K562 (cell line): ENCODE data around the gene CLEC4C. TPM values are rescaled to one million over a fixed set of nuclear protein-coding genes. Genes with fewer than 3 reads are reported as not detected.
A peak's percentile ranks its signal among the peaks of the same experiment; 100 is the strongest.

Experiments used
- ATAC-seq: fragments of 200-7000 bp; cut with Tn5 transposase; 3 replicates; pipeline ENCODE4 v1.9.1; 2020; ENCODE audit warnings: moderate library complexity
- BruUV-seq: library from RNA; stranded (reverse); fragments of 400-500 nt; replicated peaks from 2 replicates; lab custom pipeline; 2021; lab: Mats Ljungman, UMichigan
- CTCF ChIA-PET: fragments of 300-600 bp; formaldehyde crosslinking; extraction: SDS; loops from one replicate; lab custom pipeline; 2021; ENCODE audit warnings: low intra/inter-chr PET ratio; lab: Yijun Ruan, JAX
- POLR2A ChIA-PET: fragments of 300-600, 350-650 bp; sonication (Branson Sonifier 250); formaldehyde crosslinking; extraction: SDS; loops from one replicate; lab custom pipeline; 2021; ENCODE audit warnings: antibody characterized with exemption, inconsistent platforms; lab: Yijun Ruan, JAX
- DNase-seq, 4 experiments: peaks; one replicate each; pipeline versions ENCODE4 v3.0.0 to v3.0.0-alpha.2; 2011 to 2018; ENCODE audit warnings: low spot score in 3 of 4, mixed read lengths in 3 of 4; ENCODE audit errors: extremely low read depth in 1 of 4
- FAIRE-seq: peaks from 2 replicates; lab custom pipeline; 2011; peaks lifted over from hg19 to GRCh38; lab: Jason Lieb, UNC
- H2AFZ ChIP-seq: 2 replicates; pipeline ENCODE4 v1.6.0; 2011; ENCODE audit warnings: low read depth, low read length, control low read depth, inconsistent platforms
- H3K27ac ChIP-seq: fragments of 200-600 bp; 3 replicates; pipeline ENCODE4 v1.8.0; 2011; ENCODE audit warnings: low read depth, mild to moderate bottlenecking, control low read depth, inconsistent platforms, low read length, moderate library complexity, mixed read lengths; ENCODE audit errors: extremely low read depth
- H3K27me3 ChIP-seq, 2 experiments: fragments of 300-600 bp in 1 of 2; 2 replicates in 1 of 2; 3 replicates in 1 of 2; pipeline versions ENCODE4 v1.6.0 to v1.8.0; 2011; ENCODE audit warnings: inconsistent platforms in 2 of 2, low read length in 2 of 2, mild to moderate bottlenecking in 1 of 2, mixed read lengths in 1 of 2, moderate library complexity in 1 of 2; ENCODE audit not compliant: control insufficient read depth in 2 of 2, insufficient read depth in 2 of 2
- H3K36me3 ChIP-seq: fragments of 300-600 bp; 3 replicates; pipeline ENCODE4 v1.8.0; 2011; ENCODE audit warnings: mild to moderate bottlenecking, low read length, inconsistent platforms; ENCODE audit not compliant: control insufficient read depth, insufficient read depth
- H3K4me1 ChIP-seq, 2 experiments: fragments of 200-600 bp in 1 of 2; replicated peaks in 1 of 2; 2 replicates in 1 of 2; 3 replicates in 1 of 2; pipeline versions ENCODE4 v1.5.1 to v1.8.0; 2011; ENCODE audit warnings: inconsistent platforms in 2 of 2, low read length in 2 of 2, mild to moderate bottlenecking in 1 of 2, mixed read lengths in 1 of 2, moderate library complexity in 1 of 2; ENCODE audit not compliant: control insufficient read depth in 2 of 2, insufficient read depth in 2 of 2
- H3K4me2 ChIP-seq: 2 replicates; pipeline ENCODE4 v1.6.1; 2011; ENCODE audit warnings: low read length, control low read depth, inconsistent platforms, mixed read lengths; ENCODE audit not compliant: insufficient read depth
- H3K4me3 ChIP-seq: fragments of 200-600 bp; sonication (generic), shearing (Covaris generic); 2 replicates; pipeline ENCODE4 v1.5.1; 2016; ENCODE audit warnings: control low read depth, inconsistent platforms
- H3K79me2 ChIP-seq: fragments of 200-600 bp; 3 replicates; pipeline ENCODE4 v1.8.0; 2011; ENCODE audit warnings: low read length, inconsistent platforms; ENCODE audit not compliant: control insufficient read depth, insufficient read depth
- H3K9ac ChIP-seq, 2 experiments: 2 replicates each; pipeline versions ENCODE4 v1.6.0 to v1.6.1; 2011; ENCODE audit warnings: low read depth in 2 of 2, low read length in 2 of 2, control low read depth in 1 of 2, inconsistent platforms in 1 of 2, mild to moderate bottlenecking in 1 of 2, mixed read lengths in 1 of 2; ENCODE audit not compliant: insufficient read depth in 1 of 2
- H3K9me1 ChIP-seq: one replicate; pipeline ENCODE4 v1.6.0; 2011; ENCODE audit warnings: inconsistent platforms, mild to moderate bottlenecking, low read length, moderate library complexity; ENCODE audit not compliant: control insufficient read depth, insufficient read depth
- H3K9me3 ChIP-seq: replicated peaks from 2 replicates; pipeline ENCODE4 v1.5.1; 2011; ENCODE audit warnings: low read depth, low read length, inconsistent platforms; ENCODE audit not compliant: control insufficient read depth, insufficient read depth
- H4K20me1 ChIP-seq: replicated peaks from 2 replicates; pipeline ENCODE4 v1.6.1; 2011; ENCODE audit warnings: low read length, inconsistent platforms, mixed read lengths; ENCODE audit not compliant: control insufficient read depth, insufficient read depth
- ATF1 ChIP-seq, 2 experiments: fragments of 450-650 bp in 1 of 2; IDR thresholded peaks; 2 replicates each; pipeline ENCODE4 v1.6.1; 2016; ENCODE audit warnings: missing compliant biosample characterization in 1 of 2, missing genetic modification characterization in 1 of 2
- HSF4 ChIP-seq: fragments of 250-450 bp; sonication (Bioruptor Pico); IDR thresholded peaks from 2 replicates; pipeline ENCODE4 v2.1.2; 2022; ENCODE audit warnings: mild to moderate bottlenecking, moderate library complexity, borderline replicate concordance
- RAD21 ChIP-seq, 2 experiments: fragments of 250-450 bp in 1 of 2; fragments of 450-650 bp in 1 of 2; sonication (Bioruptor Pico) in 1 of 2; formaldehyde crosslinking in 1 of 2; IDR thresholded peaks in 1 of 2; conservative IDR thresholded peaks in 1 of 2; 2 replicates each; pipeline versions ENCODE4 v1.4.0 to v1.8.0; 2020 to 2022; ENCODE audit warnings: mild to moderate bottlenecking in 2 of 2, moderate library complexity in 1 of 2
- TEAD1 ChIP-seq, 2 experiments: fragments of 450-650 bp in 1 of 2; sonication (generic) in 1 of 2; formaldehyde crosslinking; IDR thresholded peaks; 2 replicates each; pipeline versions ENCODE4 v1.4.0 to v1.8.0; 2020 to 2022; ENCODE audit warnings: mild to moderate bottlenecking in 2 of 2, missing genetic modification reagents in 1 of 2
- TEAD2 ChIP-seq: fragments of 450-650 bp; IDR thresholded peaks from 2 replicates; pipeline ENCODE4 v1.6.1; 2016; ENCODE audit warnings: missing genetic modification characterization, control low read depth, missing compliant biosample characterization
- ZKSCAN8 ChIP-seq: fragments of 200-800 bp; sonication (Bioruptor generic); IDR thresholded peaks from 2 replicates; pipeline ENCODE4 v1.6.1; 2016; ENCODE audit warnings: missing genetic modification characterization, missing compliant biosample characterization
- ZNF445 ChIP-seq: fragments of 250-450 bp; sonication (Bioruptor Pico); IDR thresholded peaks from 2 replicates; pipeline ENCODE4 v1.4.0; 2020; ENCODE audit warnings: low read depth, mild to moderate bottlenecking, moderate library complexity
- ZNF561 ChIP-seq: fragments of 450-650 bp; formaldehyde crosslinking; conservative IDR thresholded peaks from 2 replicates; pipeline ENCODE4 v1.4.0; 2020; ENCODE audit warnings: mild to moderate bottlenecking, moderate library complexity
- WGBS: fragments of 100-300 bp; shearing (Covaris generic); methylation state at CpG from one replicate; pipeline ENCODE4 v1.1.6; 2016; ENCODE audit warnings: low coverage, mixed read lengths; ENCODE audit not compliant: insufficient coverage; ENCODE audit errors: missing lambda C conversion rate; 5-methylcytosine and 5-hydroxymethylcytosine counted together
- in situ Hi-C: fragments of 300-500 bp; cut with MboI; formaldehyde crosslinking; loops from 4 replicates; pipeline ENCODE4 v1.15.0; 2018; ENCODE audit warnings: inconsistent platforms, mixed read lengths
- intact Hi-C: fragments of 100-400 bp; cut with micrococcal nuclease; formaldehyde crosslinking; loops from 2 replicates; pipeline ENCODE4 v1.14.2; 2022
- polyA plus RNA-seq, 8 experiments: library from polyadenylated mRNA; depleted of rRNA in 4 of 8; stranded (reverse) in 5 of 8; unstranded in 3 of 8; fragments of >200 nt; fragmentation: Nextera tagmentation in 2 of 8; fragmentation: Illumina TruSeq in 1 of 8; extraction: Ambion mirVana in 2 of 8; extraction: Trizol in 1 of 8; gene quantifications; 2 replicates each; pipeline versions ENCODE4 v1.2.1 to v1.2.3, GENCODE V29; 2011 to 2014; ENCODE audit warnings: inconsistent platforms in 1 of 8, missing spikeins in 1 of 8
- total RNA-seq, 7 experiments: library from RNA; depleted of rRNA in 6 of 7; stranded (reverse); fragments of >200 nt in 6 of 7; fragmentation: Illumina TruSeq in 2 of 7; extraction: Trizol in 2 of 7; gene quantifications; 2 replicates each; pipeline versions ENCODE4 v1.2.1 to v1.2.3, GENCODE V29; 2011 to 2021; ENCODE audit warnings: low replicate concordance in 1 of 7
- TF ChIP-seq, protein P1 (sequence below), 3 experiments: IDR thresholded peaks in 2 of 3; conservative IDR thresholded peaks in 1 of 3; 2 replicates each; pipeline ENCODE4 v1.5.1; 2011 to 2012; ENCODE audit warnings: low read length in 3 of 3, mild to moderate bottlenecking in 3 of 3, control low read depth in 2 of 3, improper control_type of control experiment in 1 of 3, inconsistent platforms in 1 of 3, low read depth in 1 of 3, mixed read lengths in 1 of 3, moderate library complexity in 1 of 3; ENCODE audit not compliant: insufficient read depth in 2 of 3
- TF ChIP-seq, protein P2 (sequence below): fragments of 250-450 bp; sonication (Bioruptor Pico); IDR thresholded peaks from 2 replicates; pipeline ENCODE4 v1.8.0; 2021; ENCODE audit warnings: mild to moderate bottlenecking, moderate library complexity

Gene CLEC4C
- total and polyA plus RNA-seq, 9 of the 15 experiments (the other 6 are each of a cell fraction or from before 2014, with no cell fraction given): not detected

DNA sequence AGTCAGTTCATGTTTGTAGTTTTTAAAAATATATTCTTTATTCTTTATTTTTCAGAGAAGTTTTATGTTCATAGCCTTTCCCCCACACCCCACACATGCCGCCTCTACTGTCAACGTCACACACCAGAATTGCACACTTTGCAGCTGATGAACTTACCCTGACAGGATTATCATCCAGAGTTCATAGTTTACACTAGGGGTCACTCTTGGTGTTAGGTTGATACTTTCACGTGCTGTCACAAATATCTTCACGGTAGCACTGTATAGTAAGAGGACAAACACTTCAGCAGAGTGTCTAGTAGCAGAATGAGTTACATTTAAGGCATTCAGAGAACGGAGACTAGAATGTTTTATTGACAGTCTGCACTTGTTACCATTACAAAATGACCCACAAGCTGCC lies 30.8 kb downstream of the CLEC4C start:
- Histone ChIP-seq H3K4me3 (no peak overlapping the region), H3K4me2 (no peak overlapping the region), H3K79me2 (no peaks in the 10 kb centered on the region), H3K27ac (no peak overlapping the region), H4K20me1 (no peaks in the 10 kb centered on the region), H3K9me3 (no peaks in the 10 kb centered on the region), H2AFZ (no peak overlapping the region), H3K4me1 (peaks cover 0 to 3% of the 10 kb centered on the region in 2 experiments; a peak in 1 of 5 replicates), H3K27me3 (no peaks in the 10 kb centered on the region; a peak in 2 of 5 replicates), H3K36me3 (no peaks in the 10 kb centered on the region), H3K9ac (no peak overlapping the region), H3K9me1 (no peaks in the 10 kb centered on the region)
- 0% methylated on average over 5 of the region's 5 CpGs for WGBS
- intact Hi-C loops: loop anchor here (5.0 kb wide), 1 partner anchor 91 kb away; no protein-coding TSS in a partner anchor
- ChIA-PET CTCF (no interaction called here), POLR2A (interaction anchor here (1.3 kb wide), 1 partner anchor 9 kb away, joined by 5 read pairs; no protein-coding TSS in a partner anchor)
- peak; percentile 63 for ATAC-seq
- in situ Hi-C loops: no loop called here
- BruUV-seq: no TSS peak
- no peak for FAIRE-seq
- peak in 3 of 4 experiments; percentile 10 to 20 (median 14) for DNase-seq
- TF ChIP-seq, protein P1, sequence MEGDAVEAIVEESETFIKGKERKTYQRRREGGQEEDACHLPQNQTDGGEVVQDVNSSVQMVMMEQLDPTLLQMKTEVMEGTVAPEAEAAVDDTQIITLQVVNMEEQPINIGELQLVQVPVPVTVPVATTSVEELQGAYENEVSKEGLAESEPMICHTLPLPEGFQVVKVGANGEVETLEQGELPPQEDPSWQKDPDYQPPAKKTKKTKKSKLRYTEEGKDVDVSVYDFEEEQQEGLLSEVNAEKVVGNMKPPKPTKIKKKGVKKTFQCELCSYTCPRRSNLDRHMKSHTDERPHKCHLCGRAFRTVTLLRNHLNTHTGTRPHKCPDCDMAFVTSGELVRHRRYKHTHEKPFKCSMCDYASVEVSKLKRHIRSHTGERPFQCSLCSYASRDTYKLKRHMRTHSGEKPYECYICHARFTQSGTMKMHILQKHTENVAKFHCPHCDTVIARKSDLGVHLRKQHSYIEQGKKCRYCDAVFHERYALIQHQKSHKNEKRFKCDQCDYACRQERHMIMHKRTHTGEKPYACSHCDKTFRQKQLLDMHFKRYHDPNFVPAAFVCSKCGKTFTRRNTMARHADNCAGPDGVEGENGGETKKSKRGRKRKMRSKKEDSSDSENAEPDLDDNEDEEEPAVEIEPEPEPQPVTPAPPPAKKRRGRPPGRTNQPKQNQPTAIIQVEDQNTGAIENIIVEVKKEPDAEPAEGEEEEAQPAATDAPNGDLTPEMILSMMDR (IDR thresholded peaks at IDR 0.05 in 2 of 3, conservative IDR thresholded peaks at IDR 0.05 in 1 of 3; ENCODE audit: insufficient read depth in 2 of 3, low read depth in 1 of 3, low read length in 3 of 3): peak in 2 of 3 experiments; percentile 38 to 48; a peak in 2 of 6 replicates
- 0 out of 2 replicates have a peak, but pooled peaks have one; percentile 23 for TF ChIP-seq TEAD2 (tag)
- TF ChIP-seq, protein P2, sequence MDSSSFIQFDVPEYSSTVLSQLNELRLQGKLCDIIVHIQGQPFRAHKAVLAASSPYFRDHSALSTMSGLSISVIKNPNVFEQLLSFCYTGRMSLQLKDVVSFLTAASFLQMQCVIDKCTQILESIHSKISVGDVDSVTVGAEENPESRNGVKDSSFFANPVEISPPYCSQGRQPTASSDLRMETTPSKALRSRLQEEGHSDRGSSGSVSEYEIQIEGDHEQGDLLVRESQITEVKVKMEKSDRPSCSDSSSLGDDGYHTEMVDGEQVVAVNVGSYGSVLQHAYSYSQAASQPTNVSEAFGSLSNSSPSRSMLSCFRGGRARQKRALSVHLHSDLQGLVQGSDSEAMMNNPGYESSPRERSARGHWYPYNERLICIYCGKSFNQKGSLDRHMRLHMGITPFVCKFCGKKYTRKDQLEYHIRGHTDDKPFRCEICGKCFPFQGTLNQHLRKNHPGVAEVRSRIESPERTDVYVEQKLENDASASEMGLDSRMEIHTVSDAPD (CRISPR knock-in tag): no peak
- no peak for TF ChIP-seq ZNF445 (CRISPR knock-in tag)
- no peak for TF ChIP-seq HSF4 (CRISPR knock-in tag)
- no peak for TF ChIP-seq ZNF561 (CRISPR knock-in tag)
- no peak for TF ChIP-seq ZKSCAN8
- TF ChIP-seq TEAD1 (CRISPR knock-in tag; IDR thresholded peaks at IDR 0.05): peak in 1 of 2 experiments; percentile 52; a peak in 1 of 4 replicates
- peak; percentile 43 to 46 for TF ChIP-seq RAD21 (CRISPR knock-in tag; conservative IDR thresholded peaks at IDR 0.05 in 1 of 2, IDR thresholded peaks at IDR 0.05 in 1 of 2)
- TF ChIP-seq ATF1 (CRISPR knock-in tag; IDR thresholded peaks at IDR 0.05): no peak
- TF ChIP-seq ATF1 (tag; IDR thresholded peaks at IDR 0.05): 0 out of 2 replicates have a peak, but pooled peaks have one; percentile 20
